LNCaP clone FGC (cell line): ENCODE data around the gene COL8A2.

Source experiments
- DNase-seq: peaks from one replicate; pipeline ENCODE4 v3.0.0-alpha.2; 2011; ENCODE audit warnings: low read depth
- H3K4me3 ChIP-seq: 2 replicates; pipeline ENCODE4 v1.5.1; 2011; ENCODE audit warnings: mild to moderate bottlenecking, low read depth, low read length, control low read depth
- TF ChIP-seq, protein P1 (sequence below): IDR thresholded peaks from 2 replicates; pipeline ENCODE4 v1.5.1; 2012; ENCODE audit warnings: mild to moderate bottlenecking; ENCODE audit not compliant: control insufficient read depth, insufficient read depth; ENCODE audit errors: extremely low read depth

COL8A2 gene

DNA sequence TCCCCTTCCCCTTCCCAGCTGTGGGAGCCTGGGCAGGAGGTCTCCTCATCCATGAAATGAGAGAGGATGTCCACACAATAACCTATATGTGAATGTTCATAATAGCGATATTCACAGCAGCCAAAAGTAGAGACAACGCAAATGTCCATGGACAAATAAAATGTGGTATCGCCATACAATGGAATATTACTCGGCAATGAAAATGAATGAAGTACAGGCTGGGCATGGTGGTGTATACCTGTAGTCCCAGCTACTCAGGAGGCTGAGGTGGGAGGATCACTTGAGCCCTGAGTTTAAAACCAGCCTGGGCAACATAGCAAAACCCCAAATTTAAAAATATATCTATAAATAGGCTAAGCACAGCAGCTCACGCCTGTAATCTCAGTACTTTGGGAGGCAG lies 23.5 kb downstream of the COL8A2 start:
- DNase-seq, result no peak
- TF ChIP-seq, protein P1, sequence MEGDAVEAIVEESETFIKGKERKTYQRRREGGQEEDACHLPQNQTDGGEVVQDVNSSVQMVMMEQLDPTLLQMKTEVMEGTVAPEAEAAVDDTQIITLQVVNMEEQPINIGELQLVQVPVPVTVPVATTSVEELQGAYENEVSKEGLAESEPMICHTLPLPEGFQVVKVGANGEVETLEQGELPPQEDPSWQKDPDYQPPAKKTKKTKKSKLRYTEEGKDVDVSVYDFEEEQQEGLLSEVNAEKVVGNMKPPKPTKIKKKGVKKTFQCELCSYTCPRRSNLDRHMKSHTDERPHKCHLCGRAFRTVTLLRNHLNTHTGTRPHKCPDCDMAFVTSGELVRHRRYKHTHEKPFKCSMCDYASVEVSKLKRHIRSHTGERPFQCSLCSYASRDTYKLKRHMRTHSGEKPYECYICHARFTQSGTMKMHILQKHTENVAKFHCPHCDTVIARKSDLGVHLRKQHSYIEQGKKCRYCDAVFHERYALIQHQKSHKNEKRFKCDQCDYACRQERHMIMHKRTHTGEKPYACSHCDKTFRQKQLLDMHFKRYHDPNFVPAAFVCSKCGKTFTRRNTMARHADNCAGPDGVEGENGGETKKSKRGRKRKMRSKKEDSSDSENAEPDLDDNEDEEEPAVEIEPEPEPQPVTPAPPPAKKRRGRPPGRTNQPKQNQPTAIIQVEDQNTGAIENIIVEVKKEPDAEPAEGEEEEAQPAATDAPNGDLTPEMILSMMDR, result no peak
- no peak overlapping the region for H3K4me3 ChIP-seq

DNA sequence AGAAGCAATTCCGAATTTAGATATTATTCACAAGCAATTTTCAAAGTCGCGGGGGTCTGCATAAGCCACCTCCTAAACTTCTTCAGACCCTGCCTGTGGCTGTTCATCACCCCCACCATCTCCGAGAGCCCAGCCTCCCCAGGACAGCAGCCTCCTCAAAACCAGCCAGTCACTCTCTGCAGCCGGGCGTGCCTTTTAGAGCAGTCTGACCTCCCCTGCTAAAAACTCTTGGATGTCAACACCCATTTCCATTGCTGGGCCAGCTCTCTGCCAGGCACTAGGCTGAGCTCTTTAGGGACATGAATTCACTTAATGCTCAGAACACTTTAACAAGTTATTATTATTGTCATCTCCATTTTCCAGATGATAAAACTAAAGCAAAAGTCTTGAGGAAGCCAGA lies 24.6 kb downstream of the COL8A2 start:
- TF ChIP-seq, protein P1, result no peak
- H3K4me3 ChIP-seq, result no peak overlapping the region
- DNase-seq, result no peak

DNA sequence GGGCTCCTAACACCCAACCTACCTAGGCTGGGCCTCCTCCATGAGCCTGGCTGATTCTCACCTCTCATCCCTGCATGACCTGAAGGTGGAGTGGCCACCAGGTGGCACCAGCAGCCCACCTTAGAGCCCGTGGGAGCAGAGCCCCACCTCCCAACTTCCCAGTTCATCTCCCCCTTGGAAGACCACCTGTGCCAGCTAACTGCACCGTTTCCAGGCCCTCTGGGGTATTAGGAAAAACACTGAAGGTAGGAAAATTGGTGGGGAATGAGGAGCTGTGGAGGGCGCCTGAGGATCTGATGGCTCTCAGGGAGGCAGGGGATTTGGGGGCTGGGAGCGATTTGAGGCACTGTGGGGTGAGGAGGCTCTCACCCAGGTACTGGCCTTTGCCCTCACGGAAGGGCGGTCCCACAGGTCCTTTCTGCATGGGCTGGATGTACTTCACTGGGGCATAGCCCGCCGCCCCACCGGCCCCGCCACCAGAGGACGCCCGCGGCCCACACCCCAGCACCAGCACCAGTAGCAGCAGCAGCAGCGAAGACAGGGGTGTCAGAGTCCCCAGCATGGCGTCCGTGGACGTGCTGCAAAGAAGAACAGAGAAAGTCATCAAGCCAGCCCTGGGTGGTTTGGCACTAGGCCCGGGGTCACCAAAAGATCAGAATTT lies 25.2 kb downstream of the COL8A2 start:
- peak; percentile 21 for DNase-seq
- no peak overlapping the region for H3K4me3 ChIP-seq
- TF ChIP-seq, protein P1, result peak; percentile 91

DNA sequence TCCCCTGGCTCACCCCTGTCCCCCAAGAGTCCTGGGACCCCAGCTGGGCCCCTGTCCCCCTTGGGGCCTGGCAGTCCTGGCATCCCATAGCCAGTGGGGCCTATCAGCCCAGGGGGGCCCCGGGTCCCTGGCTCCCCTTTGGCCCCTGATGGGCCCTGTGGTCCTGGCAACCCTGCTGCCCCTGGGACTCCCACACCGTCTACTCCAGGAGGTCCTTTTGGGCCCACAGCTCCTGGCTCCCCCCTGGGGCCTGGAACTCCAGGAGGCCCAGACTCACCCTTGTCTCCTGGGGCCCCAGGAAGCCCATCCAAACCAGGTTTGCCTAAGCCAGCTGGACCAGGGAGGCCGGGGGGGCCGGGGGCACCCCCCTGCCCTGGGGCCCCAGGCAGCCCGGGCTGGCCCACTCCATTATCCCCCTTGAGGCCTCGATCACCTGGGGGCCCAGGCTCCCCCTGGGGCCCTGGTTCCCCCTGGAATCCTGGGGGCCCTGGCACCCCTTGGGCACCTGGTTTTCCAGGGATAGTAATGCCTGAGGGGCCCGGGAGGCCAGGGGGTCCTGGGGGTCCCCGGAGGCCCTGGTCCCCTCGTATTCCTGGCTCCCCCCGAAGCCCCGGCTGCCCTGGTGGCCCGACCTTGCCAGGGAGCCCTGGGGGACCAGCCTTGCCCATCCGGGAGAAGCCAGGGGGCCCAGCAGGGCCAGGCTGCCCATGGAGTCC lies 26.2 kb downstream of the COL8A2 start:
- TF ChIP-seq, protein P1, result no peak
- DNase-seq, result no peak
- H3K4me3 ChIP-seq, result no peak overlapping the region

DNA sequence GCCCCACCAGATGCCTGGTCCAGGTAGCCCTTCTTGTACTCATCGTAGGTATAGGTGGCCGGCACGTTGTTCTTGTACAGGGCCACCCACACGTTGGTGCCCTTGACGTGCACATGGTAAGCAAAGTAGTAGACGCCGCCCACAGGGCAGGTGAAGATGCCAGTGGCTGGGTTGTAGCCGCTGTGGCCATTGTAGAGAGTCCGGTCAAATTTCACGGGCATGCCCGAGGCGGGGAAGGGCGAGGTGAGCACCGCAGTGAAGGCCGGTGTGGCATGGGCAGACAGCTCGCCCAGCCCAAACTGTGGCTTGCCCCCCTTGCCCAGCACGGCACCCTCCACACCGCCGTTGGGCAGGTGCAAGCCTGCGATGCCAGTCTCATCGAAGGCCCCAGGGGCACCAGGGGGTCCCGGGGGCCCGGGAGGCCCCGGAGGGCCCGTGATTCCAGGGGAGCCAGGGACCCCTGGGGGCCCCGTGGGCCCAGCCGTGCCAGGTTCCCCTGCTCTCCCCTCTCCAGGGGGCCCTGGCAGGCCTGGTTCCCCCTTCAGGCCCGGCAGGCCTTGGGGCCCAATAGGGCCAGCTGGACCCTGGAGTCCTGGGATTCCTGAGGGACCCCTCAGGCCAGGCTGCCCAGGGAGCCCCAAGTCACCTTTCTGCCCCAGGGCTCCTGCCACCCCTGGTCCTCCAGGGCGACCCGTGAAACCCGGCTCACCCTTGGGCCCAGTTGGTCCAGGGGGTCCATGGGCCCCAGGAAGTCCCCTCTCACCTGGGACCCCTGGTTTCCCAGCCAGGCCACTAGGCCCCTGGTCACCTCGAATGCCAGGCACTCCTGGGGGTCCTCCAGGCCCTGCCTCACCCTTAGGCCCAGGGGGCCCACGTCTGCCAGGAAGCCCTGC lies 27.1 kb downstream of the COL8A2 start:
- TF ChIP-seq, protein P1, result no peak
- no peak for DNase-seq
- no peak overlapping the region for H3K4me3 ChIP-seq

DNA sequence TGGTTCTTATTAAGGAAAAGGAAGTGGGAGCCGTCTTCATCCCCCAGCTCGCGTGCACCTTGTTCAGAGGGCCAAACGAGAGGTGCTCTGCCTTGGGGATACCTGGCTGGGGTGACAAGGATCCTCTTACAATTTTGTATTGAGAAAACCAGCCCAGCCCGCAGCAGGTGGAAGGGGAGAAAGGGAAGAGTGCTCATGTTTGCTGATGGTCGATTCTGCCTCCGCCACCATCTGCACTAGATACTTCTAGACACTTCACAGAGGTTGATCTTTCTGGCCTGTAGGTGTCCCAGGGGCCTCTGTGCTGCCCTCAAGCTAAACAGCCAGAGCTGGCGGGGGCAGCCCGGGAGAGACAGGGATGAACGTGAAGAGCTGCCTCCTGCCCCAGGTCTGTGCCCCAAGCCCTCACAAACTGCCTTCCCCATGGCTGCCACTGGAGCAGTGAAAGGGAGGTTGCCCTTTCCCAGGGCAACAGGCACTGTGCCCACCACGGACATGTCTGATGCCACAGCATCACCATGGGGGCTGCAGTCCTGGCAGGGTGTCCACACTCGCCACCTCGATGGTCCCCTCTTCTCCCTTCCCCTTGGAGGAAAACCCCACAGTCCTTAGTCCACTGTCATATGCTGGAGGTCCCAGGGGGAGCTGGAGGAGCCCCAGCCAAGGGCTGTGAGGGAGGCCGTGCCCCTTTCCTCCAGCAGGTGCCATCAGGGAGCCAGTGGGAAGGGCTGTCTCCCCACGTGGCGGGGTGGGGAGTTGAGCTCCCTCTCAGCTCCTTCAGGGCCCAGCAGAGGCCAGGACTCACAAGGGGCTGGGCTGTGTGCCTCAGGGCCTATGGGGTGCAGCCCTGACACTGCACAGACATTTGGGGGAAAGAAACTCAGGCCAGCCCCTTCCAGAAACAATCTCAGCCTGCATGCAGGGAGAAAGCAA lies 28.3 kb downstream of the COL8A2 start:
- DNase-seq, result no peak

More for the DNA sequence above, 28.3 kb downstream of the COL8A2 start:
- TF ChIP-seq, protein P1, result no peak
- no peak overlapping the region for H3K4me3 ChIP-seq
